K562 (cell line): ENCODE measurements around the gene ZNF740. TPM values are rescaled to one million over a fixed set of nuclear protein-coding genes. Genes with fewer than 3 reads are reported as not detected.

Experiments
- BCLAF1 ChIP-seq, 2 experiments: fragments of 450-650 bp in 1 of 2; IDR thresholded peaks; 2 replicates each; pipeline ENCODE4 v1.6.1; 2011 to 2017; ENCODE audit warnings: low read depth in 2 of 2, antibody characterized with exemption in 1 of 2, borderline replicate concordance in 1 of 2, low read length in 1 of 2, mild to moderate bottlenecking in 1 of 2, mixed read lengths in 1 of 2; ENCODE audit not compliant: control insufficient read depth in 1 of 2
- POLR2G ChIP-seq: fragments of 200-400 bp; formaldehyde crosslinking; IDR thresholded peaks from 2 replicates; pipeline ENCODE4 v1.6.1; 2017; ENCODE audit warnings: low read depth, mild to moderate bottlenecking, antibody characterized with exemption, low read length, moderate library complexity
- polyA plus RNA-seq, 8 experiments: library from polyadenylated mRNA; depleted of rRNA in 4 of 8; stranded (reverse) in 5 of 8; unstranded in 3 of 8; fragments of >200 nt; fragmentation: Nextera tagmentation in 2 of 8; fragmentation: Illumina TruSeq in 1 of 8; extraction: Ambion mirVana in 2 of 8; extraction: Trizol in 1 of 8; gene quantifications; 2 replicates each; pipeline versions ENCODE4 v1.2.1 to v1.2.3, GENCODE V29; 2011 to 2014; ENCODE audit warnings: inconsistent platforms in 1 of 8, missing spikeins in 1 of 8
- total RNA-seq, 7 experiments: library from RNA; depleted of rRNA in 6 of 7; stranded (reverse); fragments of >200 nt in 6 of 7; fragmentation: Illumina TruSeq in 2 of 7; extraction: Trizol in 2 of 7; gene quantifications; 2 replicates each; pipeline versions ENCODE4 v1.2.1 to v1.2.3, GENCODE V29; 2011 to 2021; ENCODE audit warnings: low replicate concordance in 1 of 7
- TF ChIP-seq, protein P1 (sequence below): fragments of 150-350 bp; IDR thresholded peaks from 2 replicates; pipeline ENCODE4 v1.6.1; 2014; ENCODE audit warnings: low read depth, mild to moderate bottlenecking, low read length, borderline replicate concordance

ZNF740 gene
- total and polyA plus RNA-seq, 9 of the 15 experiments (the other 6 are each of a cell fraction or from before 2014, with no cell fraction given) = 0.57 to 46.4 (median 18.6) TPM

DNA sequence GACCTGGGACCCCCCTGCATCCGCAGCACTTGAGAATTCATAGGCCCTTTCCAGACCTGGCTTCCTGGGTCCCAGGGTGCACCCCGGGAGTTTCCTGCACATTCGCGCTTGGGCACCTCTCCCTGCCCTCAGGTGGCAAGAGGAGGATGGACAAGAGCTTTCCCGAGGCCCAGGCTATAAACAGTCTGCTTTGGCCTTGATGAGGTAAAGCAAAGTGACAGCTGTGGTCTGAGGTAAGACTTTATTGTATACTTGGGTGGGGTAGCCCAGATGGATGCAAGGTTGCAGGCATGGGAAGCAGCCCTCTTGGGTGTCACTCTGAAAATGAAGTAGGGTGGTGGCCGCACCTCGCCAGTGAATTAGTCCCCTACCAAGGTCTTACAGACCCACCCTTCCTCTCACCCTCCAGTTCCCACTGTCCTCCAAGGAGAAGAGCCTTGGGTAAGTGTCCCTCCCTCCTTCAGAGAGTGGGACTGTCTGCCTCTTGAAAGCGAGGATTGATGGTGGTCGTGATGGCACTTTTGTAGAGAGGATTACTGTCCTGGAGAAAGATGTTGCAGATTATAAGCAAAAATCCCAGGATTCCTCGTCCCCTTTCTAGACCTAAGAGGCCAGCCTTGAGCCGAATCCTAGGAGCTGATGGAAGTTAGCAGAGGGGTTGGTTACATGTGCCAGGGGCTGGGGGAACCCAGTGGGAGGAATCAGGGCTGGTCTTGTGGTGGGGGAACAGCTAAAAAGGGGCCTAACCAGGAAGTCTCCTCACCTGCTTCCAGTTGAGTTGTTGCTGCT, 10.8 kb downstream of the ZNF740 start (continued):
- no peak for TF ChIP-seq BCLAF1 (IDR thresholded peaks at IDR 0.05; ENCODE audit: borderline replicate concordance in 1 of 2, control insufficient read depth in 1 of 2, low read depth in 2 of 2, low read length in 1 of 2)
- TF ChIP-seq POLR2G = no peak
- TF ChIP-seq, protein P1, sequence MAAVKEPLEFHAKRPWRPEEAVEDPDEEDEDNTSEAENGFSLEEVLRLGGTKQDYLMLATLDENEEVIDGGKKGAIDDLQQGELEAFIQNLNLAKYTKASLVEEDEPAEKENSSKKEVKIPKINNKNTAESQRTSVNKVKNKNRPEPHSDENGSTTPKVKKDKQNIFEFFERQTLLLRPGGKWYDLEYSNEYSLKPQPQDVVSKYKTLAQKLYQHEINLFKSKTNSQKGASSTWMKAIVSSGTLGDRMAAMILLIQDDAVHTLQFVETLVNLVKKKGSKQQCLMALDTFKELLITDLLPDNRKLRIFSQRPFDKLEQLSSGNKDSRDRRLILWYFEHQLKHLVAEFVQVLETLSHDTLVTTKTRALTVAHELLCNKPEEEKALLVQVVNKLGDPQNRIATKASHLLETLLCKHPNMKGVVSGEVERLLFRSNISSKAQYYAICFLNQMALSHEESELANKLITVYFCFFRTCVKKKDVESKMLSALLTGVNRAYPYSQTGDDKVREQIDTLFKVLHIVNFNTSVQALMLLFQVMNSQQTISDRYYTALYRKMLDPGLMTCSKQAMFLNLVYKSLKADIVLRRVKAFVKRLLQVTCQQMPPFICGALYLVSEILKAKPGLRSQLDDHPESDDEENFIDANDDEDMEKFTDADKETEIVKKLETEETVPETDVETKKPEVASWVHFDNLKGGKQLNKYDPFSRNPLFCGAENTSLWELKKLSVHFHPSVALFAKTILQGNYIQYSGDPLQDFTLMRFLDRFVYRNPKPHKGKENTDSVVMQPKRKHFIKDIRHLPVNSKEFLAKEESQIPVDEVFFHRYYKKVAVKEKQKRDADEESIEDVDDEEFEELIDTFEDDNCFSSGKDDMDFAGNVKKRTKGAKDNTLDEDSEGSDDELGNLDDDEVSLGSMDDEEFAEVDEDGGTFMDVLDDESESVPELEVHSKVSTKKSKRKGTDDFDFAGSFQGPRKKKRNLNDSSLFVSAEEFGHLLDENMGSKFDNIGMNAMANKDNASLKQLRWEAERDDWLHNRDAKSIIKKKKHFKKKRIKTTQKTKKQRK = no peak
